Measurements from ENCODE around the gene UQCRC1. TPM values are rescaled to one million over a fixed set of nuclear protein-coding genes. Genes with fewer than 3 reads are reported as not detected.

Gene UQCRC1
- total and polyA plus RNA-seq, 2 of the 8 experiments (the other 6 are each of a cell fraction or from before 2014, with no cell fraction given) = 310 to 720 TPM

DNA sequence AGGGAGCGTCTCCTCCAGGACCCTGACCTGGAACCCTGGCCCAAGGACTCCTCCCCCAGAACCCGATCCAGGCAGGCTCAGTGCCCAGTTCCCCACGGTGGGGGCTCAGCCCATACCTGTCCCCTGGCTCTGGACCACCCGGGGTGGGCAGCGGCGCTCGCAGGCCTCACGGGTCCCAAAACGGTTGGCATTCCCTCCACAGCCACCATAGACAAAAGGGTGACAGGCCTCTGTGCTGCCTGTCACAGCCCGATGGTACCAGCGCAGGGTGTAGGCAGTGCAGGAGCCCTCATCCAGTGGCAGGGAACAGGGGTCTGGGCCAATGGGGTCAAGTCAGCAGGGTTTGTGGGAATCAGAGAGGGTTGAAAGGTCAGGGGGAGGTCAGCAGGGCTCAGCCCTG lies 44.8 kb downstream of the UQCRC1 start:
- H3K79me2 ChIP-seq (ENCODE audit: control insufficient read depth in 1 of 2, insufficient read depth in 2 of 2, low read length in 2 of 2) = no peaks in the 10 kb centered on the region
- no peak overlapping the region for H4K91ac ChIP-seq (replicated peaks; ENCODE audit: insufficient read length, low read length)
- H3K14ac ChIP-seq (ENCODE audit: insufficient read length) = no peak overlapping the region
- CTCF ChIA-PET (ENCODE audit: partially characterized antibody) = interaction anchor here (0.7 to 6.1 kb wide), 2 partner anchors 16 to 17 kb away, joined by 3 to 32 read pairs; no protein-coding TSS in a partner anchor
- no peak overlapping the region for H3K4me3 ChIP-seq (ENCODE audit: extremely low read depth in 1 of 4, insufficient read depth in 2 of 4, low read depth in 3 of 4, low read length in 4 of 4)
- no peak overlapping the region for H3K4me2 ChIP-seq (ENCODE audit: insufficient read depth in 1 of 2, low read depth in 2 of 2, low read length in 2 of 2)
- H3K56ac ChIP-seq (replicated peaks; ENCODE audit: insufficient read length, low read depth, low read length) = no peak overlapping the region
- no peak overlapping the region for H2BK20ac ChIP-seq (ENCODE audit: low read length)
- no peak overlapping the region for H2AK5ac ChIP-seq (ENCODE audit: low read depth, low read length)
- H3K18ac ChIP-seq (ENCODE audit: extremely low read depth, low read length) = no peak overlapping the region
- no peaks in the 10 kb centered on the region for H3K23me2 ChIP-seq (ENCODE audit: low read depth, low read length)
- no peaks in the 10 kb centered on the region for H3K9me3 ChIP-seq (ENCODE audit: insufficient read depth in 2 of 2, low read depth in 1 of 2, low read length in 1 of 2)
- H3K79me1 ChIP-seq (ENCODE audit: low read depth, low read length) = no peaks in the 10 kb centered on the region
- H3K4ac ChIP-seq (replicated peaks; ENCODE audit: insufficient read length, low read depth, low read length) = no peak overlapping the region
- peaks cover 4 to 26% (median 17%) of the 10 kb centered on the region in 4 experiments for H3K4me1 ChIP-seq (replicated peaks in 1 of 4; ENCODE audit: control insufficient read depth in 3 of 4, insufficient read depth in 4 of 4, low read length in 3 of 4)
- H3K27ac ChIP-seq (ENCODE audit: low read depth, low read length) = no peak overlapping the region
- FAIRE-seq = no peak
- POLR2A ChIA-PET (ENCODE audit: partially characterized antibody) = interaction anchor here (0.9 to 1.6 kb wide), 2 partner anchors 32 to 98 kb away, joined by 3 to 4 read pairs; partner anchors contain the start of gene CELSR3
- WGBS, 2 experiments (ENCODE audit: extremely low coverage in 1 of 2, insufficient coverage in 1 of 2, insufficient read length in 1 of 2, insufficient replicate concordance in 2 of 2, low coverage in 1 of 2, low lambda C conversion rate in 2 of 2, missing lambda C conversion rate in 1 of 2) = 96% methylated on average over 11 of the region's 11 CpGs; no CpG with 5 or more reads in 1 of the 2 experiments
- no peak overlapping the region for H2BK5ac ChIP-seq (ENCODE audit: low read depth, low read length)
- H2AFZ ChIP-seq (ENCODE audit: low read length) = no peak overlapping the region
- H2BK120ac ChIP-seq (replicated peaks; ENCODE audit: low read depth, low read length) = no peak overlapping the region
- H4K20me1 ChIP-seq (replicated peaks in 1 of 2; ENCODE audit: control insufficient read depth in 1 of 2, insufficient read depth in 2 of 2, low read length in 2 of 2) = no peaks in the 10 kb centered on the region
- no peaks in the 10 kb centered on the region for H3K36me3 ChIP-seq (ENCODE audit: control insufficient read depth in 2 of 4, insufficient read depth in 4 of 4, low read length in 3 of 4)
- no peaks in the 10 kb centered on the region for H3K27me3 ChIP-seq (replicated peaks in 1 of 4; ENCODE audit: control insufficient read depth in 3 of 4, extremely low read depth in 1 of 4, insufficient read depth in 3 of 4, low read length in 3 of 4)
- H3K23ac ChIP-seq (ENCODE audit: insufficient read length) = no peak overlapping the region
- no peak overlapping the region for H3K9ac ChIP-seq (replicated peaks in 1 of 4; ENCODE audit: extremely low read depth in 1 of 4, low read depth in 3 of 4, low read length in 3 of 4)
- no peak overlapping the region for H4K8ac ChIP-seq (ENCODE audit: extremely low read depth, insufficient read depth, low read length)
- DNase-seq (ENCODE audit: low read depth in 1 of 2, low spot score in 2 of 2) = no peak
- no peak overlapping the region for H4K5ac ChIP-seq (ENCODE audit: insufficient read length, low read depth, low read length)
- H2BK12ac ChIP-seq (ENCODE audit: low read depth, low read length) = no peak overlapping the region
- no peak overlapping the region for H2BK15ac ChIP-seq (ENCODE audit: low read length)
- TF ChIP-seq SP2 (IDR thresholded peaks at IDR 0.05; ENCODE audit: low read length) (no peak), TBP (IDR thresholded peaks at IDR 0.05; ENCODE audit: low read depth, low read length) (no peak), RBBP5 (IDR thresholded peaks at IDR 0.05; ENCODE audit: borderline replicate concordance, low read depth, low read length) (no peak), POLR2A (IDR thresholded peaks at IDR 0.05; ENCODE audit: control extremely low read depth in 1 of 2, low read depth in 2 of 2, low read length in 2 of 2) (no peak), SIN3A (conservative IDR thresholded peaks at IDR 0.05 in 1 of 2, IDR thresholded peaks at IDR 0.05 in 1 of 2; ENCODE audit: low read depth in 1 of 2, low read length in 2 of 2) (no peak), CEBPB (IDR thresholded peaks at IDR 0.05; ENCODE audit: low read depth, low read length) (no peak), SP1 (IDR thresholded peaks at IDR 0.05; ENCODE audit: low read depth, low read length) (no peak), JUN (IDR thresholded peaks at IDR 0.05; ENCODE audit: low read depth, low read length) (no peak), EGR1 (IDR thresholded peaks at IDR 0.05; ENCODE audit: borderline replicate concordance, low read depth, low read length) (no peak)
- TF ChIP-seq, protein P1, sequence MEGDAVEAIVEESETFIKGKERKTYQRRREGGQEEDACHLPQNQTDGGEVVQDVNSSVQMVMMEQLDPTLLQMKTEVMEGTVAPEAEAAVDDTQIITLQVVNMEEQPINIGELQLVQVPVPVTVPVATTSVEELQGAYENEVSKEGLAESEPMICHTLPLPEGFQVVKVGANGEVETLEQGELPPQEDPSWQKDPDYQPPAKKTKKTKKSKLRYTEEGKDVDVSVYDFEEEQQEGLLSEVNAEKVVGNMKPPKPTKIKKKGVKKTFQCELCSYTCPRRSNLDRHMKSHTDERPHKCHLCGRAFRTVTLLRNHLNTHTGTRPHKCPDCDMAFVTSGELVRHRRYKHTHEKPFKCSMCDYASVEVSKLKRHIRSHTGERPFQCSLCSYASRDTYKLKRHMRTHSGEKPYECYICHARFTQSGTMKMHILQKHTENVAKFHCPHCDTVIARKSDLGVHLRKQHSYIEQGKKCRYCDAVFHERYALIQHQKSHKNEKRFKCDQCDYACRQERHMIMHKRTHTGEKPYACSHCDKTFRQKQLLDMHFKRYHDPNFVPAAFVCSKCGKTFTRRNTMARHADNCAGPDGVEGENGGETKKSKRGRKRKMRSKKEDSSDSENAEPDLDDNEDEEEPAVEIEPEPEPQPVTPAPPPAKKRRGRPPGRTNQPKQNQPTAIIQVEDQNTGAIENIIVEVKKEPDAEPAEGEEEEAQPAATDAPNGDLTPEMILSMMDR (IDR thresholded peaks at IDR 0.05; ENCODE audit: control extremely low read depth in 1 of 3, insufficient read depth in 1 of 3, low read depth in 1 of 3, low read length in 3 of 3) = no peak

Measured in H1 (cell line).